Spleen (tissue), 11 donors: Measurements from ENCODE around the gene ABO. TPM values are rescaled to one million over a fixed set of nuclear protein-coding genes. Genes with fewer than 3 reads are reported as not detected.
"Not testable (repeated sequence)": the region's sequence is repeated elsewhere in the genome, so short reads cannot be mapped to it uniquely, and the experiment has no call there.

Experiments
- DNase-seq: peaks from one replicate; pipeline ENCODE4 v3.0.0-alpha.2; 2020
- H3K27ac ChIP-seq, 8 donors: fragments of 200-600 bp; sonication (generic) in 7 of 8; 1 replicate in 4 of 8; 2 replicates in 4 of 8; pipeline versions ENCODE4 v1.5.0 to v1.8.0; 2016 to 2021; ENCODE audit warnings: inconsistent platforms in 4 of 8, mild to moderate bottlenecking in 4 of 8, moderate library complexity in 1 of 8
- H3K27me3 ChIP-seq, 7 donors: fragments of 200-600 bp; sonication (generic) in 6 of 7; replicated peaks in 1 of 7; 1 replicate in 4 of 7; 2 replicates in 3 of 7; pipeline versions ENCODE4 v1.5.0 to v1.8.0; 2016 to 2021; ENCODE audit warnings: inconsistent platforms in 3 of 7, mild to moderate bottlenecking in 1 of 7
- H3K36me3 ChIP-seq, 6 donors: fragments of 200-600 bp; sonication (generic) in 5 of 6; 1 replicate in 4 of 6; 2 replicates in 2 of 6; pipeline versions ENCODE4 v1.5.0 to v1.8.0; 2016 to 2021; ENCODE audit warnings: inconsistent platforms in 2 of 6
- H3K4me1 ChIP-seq, 6 donors: fragments of 200-600 bp; sonication (generic) in 5 of 6; 1 replicate in 3 of 6; 2 replicates in 3 of 6; pipeline versions ENCODE4 v1.5.0 to v1.8.0; 2016 to 2021; ENCODE audit warnings: inconsistent platforms in 3 of 6
- H3K4me3 ChIP-seq, 8 donors: fragments of 200-600 bp; sonication (generic) in 7 of 8; 1 replicate in 4 of 8; 2 replicates in 4 of 8; pipeline versions ENCODE4 v1.5.0 to v1.8.0; 2016 to 2021; ENCODE audit warnings: inconsistent platforms in 4 of 8, mild to moderate bottlenecking in 4 of 8, moderate library complexity in 2 of 8
- H3K9me3 ChIP-seq, 8 donors: fragments of 200-600 bp; sonication (generic) in 7 of 8; 1 replicate in 4 of 8; 2 replicates in 4 of 8; pipeline versions ENCODE4 v1.5.0 to v1.8.0; 2016 to 2021; ENCODE audit warnings: inconsistent platforms in 4 of 8
- POLR2A ChIP-seq, 3 donors: fragments of 450-650 bp; IDR thresholded peaks; one replicate each; pipeline ENCODE4 v1.5.1; 2017; ENCODE audit warnings: antibody characterized with exemption in 3 of 3, mild to moderate bottlenecking in 1 of 3
- POLR2AphosphoS5 ChIP-seq, 3 donors: sonication (generic); formaldehyde crosslinking; IDR thresholded peaks; one replicate each; pipeline ENCODE4 v1.5.1; 2017; ENCODE audit warnings: antibody characterized with exemption in 3 of 3
- WGBS, 5 donors: extraction: QIAGEN DNeasy Blood & Tissue Kit in 3 of 5; methylation state at CpG; one replicate each; pipeline versions ENCODE4 v1.1.5 to v1.1.7; 2013 to 2018; 5-methylcytosine and 5-hydroxymethylcytosine counted together
- intact Hi-C: fragments of 100-400 bp; cut with DNase I; formaldehyde crosslinking; loops from one replicate; pipeline ENCODE4 v1.15.0; 2023; ENCODE audit warnings: low total_unique reads
- polyA plus RNA-seq, 3 donors: library from polyadenylated mRNA; stranded (reverse); fragments of 200-250 nt; gene quantifications; one replicate each; pipeline ENCODE4 v1.2.1, GENCODE V29; 2013
- total RNA-seq, 7 donors: library from RNA; depleted of rRNA in 3 of 7; stranded (reverse); fragments of >200 nt in 3 of 7; fragmentation: NEBNext Ultra II Directional in 4 of 7; extraction: Animal tissue kit (Norgen Biotek cat#: 25700) in 4 of 7; gene quantifications; one replicate each; pipeline versions ENCODE4 v1.1.0 to v1.2.1, GENCODE V29; 2016 to 2021
- TF ChIP-seq, protein P1 (sequence below), 11 experiments: fragments of 200-600 bp in 7 of 11; fragments of 450-650 bp in 4 of 11; sonication (generic) in 4 of 11; IDR thresholded peaks in 8 of 11; conservative IDR thresholded peaks in 3 of 11; 1 replicate in 7 of 11; 2 replicates in 4 of 11; pipeline versions ENCODE4 v1.4.0 to v1.8.0; 2016 to 2021; ENCODE audit warnings: antibody characterized with exemption in 11 of 11, inconsistent platforms in 4 of 11, mild to moderate bottlenecking in 1 of 11
- donor health status: healthy with polysubstance abuse.
- donor health status: DM: no; HTN: no; CAD: no; lungs with moderate emphysema.
- donor health status: DM: no; HTN: no; CAD: no.
- donor health status: Bipolar disorder and iron deficiency.
- donor health status: healthy.
- donor health status: DM: no; HTN: no; CAD: no.
- donor health status: DM: yes; HTN: yes; CAD: no.

ABO gene
- total and polyA plus RNA-seq, 10 donors: 0.26 to 5.8 (median 2.3) TPM

DNA sequence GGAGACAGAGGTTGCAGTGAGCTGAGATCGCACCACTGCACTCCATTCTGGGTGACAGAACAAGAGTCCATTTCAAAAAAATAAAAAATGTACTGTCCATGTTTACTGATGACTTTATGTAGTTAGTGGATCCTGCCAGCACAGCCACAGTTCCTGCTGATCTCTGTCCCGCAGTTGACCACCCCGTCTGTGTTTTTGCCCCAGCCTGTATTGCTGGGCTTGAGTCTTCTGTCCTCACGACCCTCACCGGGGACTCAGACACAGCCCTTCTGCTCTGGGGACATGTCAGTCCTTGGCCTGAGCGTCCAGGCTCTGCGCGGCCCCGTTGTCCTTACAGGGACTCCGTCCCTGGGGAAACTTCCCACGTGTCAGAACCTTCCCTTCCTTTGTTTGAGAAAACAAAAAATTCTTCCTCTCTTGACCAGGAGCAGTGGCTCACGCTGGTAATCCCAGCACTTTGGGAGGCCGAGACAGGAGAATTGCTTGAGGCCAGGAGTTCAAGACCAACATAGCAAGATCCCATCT, 46.5 kb upstream of the ABO start:
- intact Hi-C loops: no loop called here
- TF ChIP-seq POLR2A (IDR thresholded peaks at IDR 0.05) (no peak), POLR2AphosphoS5 (IDR thresholded peaks at IDR 0.05) (no peak)
- TF ChIP-seq, protein P1, sequence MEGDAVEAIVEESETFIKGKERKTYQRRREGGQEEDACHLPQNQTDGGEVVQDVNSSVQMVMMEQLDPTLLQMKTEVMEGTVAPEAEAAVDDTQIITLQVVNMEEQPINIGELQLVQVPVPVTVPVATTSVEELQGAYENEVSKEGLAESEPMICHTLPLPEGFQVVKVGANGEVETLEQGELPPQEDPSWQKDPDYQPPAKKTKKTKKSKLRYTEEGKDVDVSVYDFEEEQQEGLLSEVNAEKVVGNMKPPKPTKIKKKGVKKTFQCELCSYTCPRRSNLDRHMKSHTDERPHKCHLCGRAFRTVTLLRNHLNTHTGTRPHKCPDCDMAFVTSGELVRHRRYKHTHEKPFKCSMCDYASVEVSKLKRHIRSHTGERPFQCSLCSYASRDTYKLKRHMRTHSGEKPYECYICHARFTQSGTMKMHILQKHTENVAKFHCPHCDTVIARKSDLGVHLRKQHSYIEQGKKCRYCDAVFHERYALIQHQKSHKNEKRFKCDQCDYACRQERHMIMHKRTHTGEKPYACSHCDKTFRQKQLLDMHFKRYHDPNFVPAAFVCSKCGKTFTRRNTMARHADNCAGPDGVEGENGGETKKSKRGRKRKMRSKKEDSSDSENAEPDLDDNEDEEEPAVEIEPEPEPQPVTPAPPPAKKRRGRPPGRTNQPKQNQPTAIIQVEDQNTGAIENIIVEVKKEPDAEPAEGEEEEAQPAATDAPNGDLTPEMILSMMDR (IDR thresholded peaks at IDR 0.05 in 8 of 11, conservative IDR thresholded peaks at IDR 0.05 in 3 of 11): no peak
- Histone ChIP-seq H3K36me3 (no peaks in the 10 kb centered on the region), H3K4me3 (no peak overlapping the region), H3K27ac (no peak overlapping the region), H3K9me3 (no peaks in the 10 kb centered on the region), H3K27me3 (no peaks in the 10 kb centered on the region), H3K4me1 (no peaks in the 10 kb centered on the region)
- WGBS, 5 donors: 74 to 85% (median 80%) methylated on average over 13 of the region's 13 CpGs
- peak; percentile 50 for DNase-seq

DNA sequence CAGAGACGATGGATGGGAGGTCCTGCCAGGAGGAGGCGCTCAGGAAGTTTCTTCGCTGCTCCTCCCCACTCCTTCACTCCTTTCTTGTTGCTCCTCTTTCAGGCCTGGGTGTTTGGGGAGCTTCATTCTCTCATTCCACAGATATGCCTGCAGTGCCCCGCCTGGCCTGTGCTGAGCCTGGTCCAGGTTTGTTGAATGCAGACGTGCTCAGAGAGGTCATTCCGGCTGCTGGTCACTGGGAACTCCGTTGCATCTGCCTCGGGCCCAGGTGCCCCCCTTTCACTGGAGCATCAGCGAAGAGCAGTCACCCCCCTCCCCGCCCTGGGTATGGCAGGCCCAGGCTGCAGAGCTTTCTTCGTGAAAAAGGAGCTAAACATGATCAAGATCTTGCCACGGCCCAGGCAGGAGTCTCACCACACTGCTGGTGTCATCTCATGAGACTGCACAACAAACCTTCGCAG, 45.5 kb upstream of the ABO start:
- Histone ChIP-seq H3K4me3 (no peak overlapping the region), H3K36me3 (no peaks in the 10 kb centered on the region), H3K27me3 (no peaks in the 10 kb centered on the region), H3K4me1 (no peaks in the 10 kb centered on the region), H3K27ac (no peak overlapping the region), H3K9me3 (no peaks in the 10 kb centered on the region)
- no peak for TF ChIP-seq POLR2AphosphoS5 (IDR thresholded peaks at IDR 0.05)
- TF ChIP-seq, protein P1 (IDR thresholded peaks at IDR 0.05 in 8 of 11, conservative IDR thresholded peaks at IDR 0.05 in 3 of 11): no peak
- no peak for TF ChIP-seq POLR2A (IDR thresholded peaks at IDR 0.05)
- intact Hi-C loops: no loop called here
- DNase-seq: peak; percentile 47
- 77 to 87% (median 86%) methylated on average over 11 to 13 of the region's 13 CpGs for WGBS, 5 donors

GRCh38 chr9:133317551-133317950, 42.5 kb upstream of the ABO start:
- H3K4me3 ChIP-seq, H3K27ac ChIP-seq, H3K9me3 ChIP-seq, DNase-seq, H3K27me3 ChIP-seq, H3K36me3 ChIP-seq, H3K4me1 ChIP-seq, intact Hi-C loops: not testable (repeated sequence)
- WGBS, 5 donors: 74 to 86% (median 82%) methylated on average over 2 to 13 of the region's 13 CpGs

GRCh38 chr9:133315997-133316396, 41.0 kb upstream of the ABO start:
- no peak for DNase-seq
- H3K27me3 ChIP-seq: no peaks in the 10 kb centered on the region
- intact Hi-C loops: no loop called here
- no peak overlapping the region for H3K27ac ChIP-seq
- 69 to 91% (median 80%) methylated on average over 2 of the region's 2 CpGs for WGBS, 5 donors
- no peaks in the 10 kb centered on the region for H3K36me3 ChIP-seq
- H3K4me3 ChIP-seq: no peak overlapping the region
- no peaks in the 10 kb centered on the region for H3K4me1 ChIP-seq
- H3K9me3 ChIP-seq: no peaks in the 10 kb centered on the region
- TF ChIP-seq, protein P1 (IDR thresholded peaks at IDR 0.05 in 8 of 11, conservative IDR thresholded peaks at IDR 0.05 in 3 of 11): no peak
- TF ChIP-seq POLR2AphosphoS5 (IDR thresholded peaks at IDR 0.05): no peak

- Histone ChIP-seq H3K4me3 (no peak overlapping the region), H3K4me1 (no peaks in the 10 kb centered on the region), H3K36me3 (no peaks in the 10 kb centered on the region), H3K27me3 (peaks cover 0 to 23% (median 0%) of the 10 kb centered on the region in 7 donors), H3K9me3 (no peaks in the 10 kb centered on the region), H3K27ac (no peak overlapping the region)
- no peak for DNase-seq
- 84 to 88% (median 87%) methylated on average over 6 of the region's 6 CpGs for WGBS, 5 donors
- TF ChIP-seq POLR2A (IDR thresholded peaks at IDR 0.05) (no peak), POLR2AphosphoS5 (IDR thresholded peaks at IDR 0.05) (no peak)
- TF ChIP-seq, protein P1 (IDR thresholded peaks at IDR 0.05 in 8 of 11, conservative IDR thresholded peaks at IDR 0.05 in 3 of 11): no peak
- intact Hi-C loops: no loop called here
Measured at GRCh38 chr9:133309608-133310007, 34.6 kb upstream of the ABO start.
